Ovary (tissue), 9 donors: ENCODE data around the gene GSTM2. TPM values are rescaled to one million over a fixed set of nuclear protein-coding genes. Genes with fewer than 3 reads are reported as not detected.

Experiments used
- DNase-seq, 5 donors: peaks; one replicate each; pipeline ENCODE4 v3.0.0-alpha.2; 2019 to 2020
- H3K27ac ChIP-seq, 2 donors: fragments of 200-600 bp; one replicate each; pipeline versions ENCODE4 v1.5.1 to v1.8.0; 2019 to 2022
- H3K27me3 ChIP-seq: fragments of 200-600 bp; one replicate; pipeline ENCODE4 v1.8.0; 2022
- H3K36me3 ChIP-seq: fragments of 200-600 bp; sonication (generic); one replicate; pipeline ENCODE4 v1.5.1; 2019
- H3K4me1 ChIP-seq: one replicate; pipeline ENCODE4 v1.8.1; 2013; ENCODE audit warnings: mild to moderate bottlenecking, moderate library complexity; ENCODE audit not compliant: insufficient read depth
- H3K4me3 ChIP-seq: fragments of 200-600 bp; sonication (generic); one replicate; pipeline ENCODE4 v1.5.1; 2017
- H3K9me3 ChIP-seq, 2 donors: fragments of 200-600 bp in 1 of 2; sonication (generic) in 1 of 2; one replicate each; pipeline versions ENCODE4 v1.5.1 to v1.8.1; 2013 to 2019; ENCODE audit warnings: mild to moderate bottlenecking in 1 of 2, moderate library complexity in 1 of 2
- CTCF ChIP-seq, 3 donors: fragments of 450-650 bp in 2 of 3; fragments of 200-600 bp in 1 of 3; IDR thresholded peaks; one replicate each; pipeline versions ENCODE4 v1.5.1 to v1.8.0; 2016 to 2022; ENCODE audit warnings: antibody characterized with exemption in 3 of 3, mild to moderate bottlenecking in 1 of 3
- EP300 ChIP-seq: sonication (generic); formaldehyde crosslinking; IDR thresholded peaks from one replicate; pipeline ENCODE4 v1.6.1; 2017; ENCODE audit warnings: antibody characterized with exemption
- POLR2A ChIP-seq: fragments of 450-650 bp; IDR thresholded peaks from one replicate; pipeline ENCODE4 v1.6.1; 2017; ENCODE audit warnings: antibody characterized with exemption, mild to moderate bottlenecking, moderate library complexity
- WGBS, 3 donors: extraction: QIAGEN DNeasy Blood & Tissue Kit in 1 of 3; methylation state at CpG; one replicate each; pipeline versions ENCODE4 v1.1.5 to v1.1.7; 2013 to 2017; 5-methylcytosine and 5-hydroxymethylcytosine counted together
- intact Hi-C, 4 donors: fragments of 100-400 bp; cut with DNase I; formaldehyde crosslinking; loops; one replicate each; pipeline versions ENCODE4 v1.11.0 to v1.15.1; 2022 to 2023
- polyA plus RNA-seq, 2 donors: library from polyadenylated mRNA; stranded (reverse); fragments of 200-250 nt in 1 of 2; fragments of 350-450 nt in 1 of 2; fragmentation: Illumina TruSeq in 1 of 2; extraction: RNeasy Lipid Tissue Mini Kit (QIAGEN cat#74804) in 1 of 2; gene quantifications; one replicate each; pipeline ENCODE4 v1.2.3, GENCODE V29; 2013 to 2014
- total RNA-seq, 7 donors: library from RNA; depleted of rRNA in 2 of 7; stranded (reverse); fragments of >200 nt in 2 of 7; fragmentation: NEBNext Ultra II Directional in 3 of 7; extraction: Animal tissue kit (Norgen Biotek cat#: 25700) in 3 of 7; gene quantifications; one replicate each; pipeline versions ENCODE4 v1.1.0 to v1.2.4, GENCODE V29; 2016 to 2023
- donor health status: DM: no; HTN: no; CAD: no; lungs with moderate emphysema.
- donor health status: DM: no; HTN: no; CAD: no.
- donor health status: Bipolar disorder and iron deficiency.
- donor health status: DM: yes; HTN: yes; CAD: no.
- donor health status: DM: no; HTN: no; CAD: no.
- donor health status: DM: yes; HTN: yes; CAD: no.

Gene GSTM2
- total and polyA plus RNA-seq, 9 donors = 101 to 318 (median 202) TPM

GRCh38 chr1:109641078-109641740, 26.6 kb upstream of the GSTM2 start:
- Histone ChIP-seq H3K9me3 (no peaks in the 10 kb centered on the region), H3K36me3 (no peaks in the 10 kb centered on the region), H3K27ac (no peak overlapping the region), H3K4me1 (peaks cover 5% of the 10 kb centered on the region), H3K27me3 (no peaks in the 10 kb centered on the region), H3K4me3 (no peak overlapping the region)
- TF ChIP-seq EP300 (no peak), CTCF (IDR thresholded peaks at IDR 0.05) (no peak)
- WGBS, 3 donors = 67 to 74% (median 73%) methylated on average over 2 of the region's 2 CpGs
- peak in 1 of 5 donors; percentile 11 for DNase-seq
- intact Hi-C loops = loop anchor here (2.0 to 10.0 kb wide), 5 partner anchors 94 to 344 kb away; partner anchors contain the start of genes AHCYL1 (in 2 of the 4) and GNAI3 (in 2 of the 4)

GRCh38 chr1:109641861-109642260, 26.0 kb upstream of the GSTM2 start:
- intact Hi-C loops = loop anchor here (2.0 to 10.0 kb wide), 5 partner anchors 95 to 343 kb away; partner anchors contain the start of genes AHCYL1 (in 2 of the 4) and GNAI3 (in 2 of the 4)
- Histone ChIP-seq H3K36me3 (no peaks in the 10 kb centered on the region), H3K4me1 (no peaks in the 10 kb centered on the region), H3K27ac (no peak overlapping the region), H3K27me3 (no peaks in the 10 kb centered on the region), H3K9me3 (no peaks in the 10 kb centered on the region), H3K4me3 (no peak overlapping the region)
- 82 to 85% (median 85%) methylated on average over 2 of the region's 2 CpGs for WGBS, 3 donors
- TF ChIP-seq EP300 (no peak), CTCF (IDR thresholded peaks at IDR 0.05) (no peak), POLR2A (no peak)
- no peak for DNase-seq

GRCh38 chr1:109642626-109643025, 25.2 kb upstream of the GSTM2 start:
- no peaks in the 10 kb centered on the region for H3K27me3 ChIP-seq
- no peak for DNase-seq
- 67 to 88% (median 85%) methylated on average over 3 of the region's 3 CpGs for WGBS, 3 donors
- H3K36me3 ChIP-seq = no peaks in the 10 kb centered on the region
- H3K27ac ChIP-seq = no peak overlapping the region
- intact Hi-C loops = loop anchor here (2.0 to 10.0 kb wide), 5 partner anchors 95 to 342 kb away; partner anchors contain the start of genes AHCYL1 (in 2 of the 4) and GNAI3 (in 2 of the 4)
- H3K4me1 ChIP-seq = no peaks in the 10 kb centered on the region
- H3K9me3 ChIP-seq = no peaks in the 10 kb centered on the region
- H3K4me3 ChIP-seq = no peak overlapping the region
- TF ChIP-seq CTCF (IDR thresholded peaks at IDR 0.05) = no peak
- TF ChIP-seq EP300 = no peak
- no peak for TF ChIP-seq POLR2A

- Histone ChIP-seq H3K36me3 (no peaks in the 10 kb centered on the region), H3K27me3 (no peaks in the 10 kb centered on the region), H3K9me3 (no peaks in the 10 kb centered on the region), H3K4me1 (no peaks in the 10 kb centered on the region), H3K4me3 (no peak overlapping the region), H3K27ac (peak overlapping the region in 1 of 2 donors; percentile 35)
- no peak for TF ChIP-seq EP300
- peak; percentile 63 to 87 (median 71) for TF ChIP-seq CTCF (IDR thresholded peaks at IDR 0.05)
- intact Hi-C loops = loop anchor here (2.0 to 10.0 kb wide), 5 partner anchors 96 to 341 kb away; partner anchors contain the start of genes AHCYL1 (in 2 of the 4) and GNAI3 (in 2 of the 4)
- WGBS, 3 donors = 36 to 46% (median 39%) methylated on average over 32 of the region's 32 CpGs
- peak; percentile 75 to 92 (median 88) for DNase-seq
Measured at GRCh38 chr1:109643385-109644230, 24.2 kb upstream of the GSTM2 start.
